Thoracic aorta (tissue), 2 donors: ENCODE results near the gene TBL1X. TPM values are rescaled to one million over a fixed set of nuclear protein-coding genes. Genes with fewer than 3 reads are reported as not detected.
A peak's percentile ranks its signal among the peaks of the same experiment; 100 is the strongest.

ENCODE experiments used
- ATAC-seq: fragments of 150-250 bp; one replicate; pipeline ENCODE4 v1.8.0; 2017; ENCODE audit warnings: low read depth; ENCODE audit not compliant: insufficient number of reproducible peaks, low FRiP score
- DNase-seq: peaks from one replicate; pipeline ENCODE4 v3.0.0-alpha.2; 2020; ENCODE audit warnings: low spot score
- H3K27ac ChIP-seq, 2 donors: fragments of 200-600 bp; sonication (generic); 1 replicate in 1 of 2; 2 replicates in 1 of 2; pipeline ENCODE4 v1.5.1; 2016; ENCODE audit warnings: mild to moderate bottlenecking in 2 of 2, moderate library complexity in 2 of 2
- H3K27me3 ChIP-seq: fragments of 200-600 bp; sonication (generic); replicated peaks from 2 replicates; pipeline ENCODE4 v1.6.0; 2016; ENCODE audit warnings: mild to moderate bottlenecking; ENCODE audit not compliant: insufficient read depth
- H3K36me3 ChIP-seq: fragments of 200-600 bp; sonication (generic); one replicate; pipeline ENCODE4 v1.5.1; 2016
- H3K4me1 ChIP-seq, 2 donors: fragments of 200-600 bp; sonication (generic); 1 replicate in 1 of 2; 2 replicates in 1 of 2; pipeline versions ENCODE4 v1.5.1 to v1.6.0; 2016; ENCODE audit warnings: low read depth in 2 of 2, mild to moderate bottlenecking in 1 of 2; ENCODE audit not compliant: control insufficient read depth in 1 of 2
- H3K4me3 ChIP-seq: fragments of 200-600 bp; sonication (generic); 2 replicates; pipeline ENCODE4 v1.5.1; 2016; ENCODE audit warnings: mild to moderate bottlenecking
- H3K9me3 ChIP-seq: fragments of 200-600 bp; sonication (generic); 2 replicates; pipeline ENCODE4 v1.5.1; 2016
- CTCF ChIP-seq: fragments of 200-600 bp; sonication (generic); IDR thresholded peaks from one replicate; pipeline ENCODE4 v1.5.1; 2019; ENCODE audit warnings: antibody characterized with exemption
- total RNA-seq, 2 donors: library from RNA; depleted of rRNA; stranded (reverse); fragments of >200 nt; gene quantifications; one replicate each; pipeline versions ENCODE4 v1.1.0 to v1.2.3, GENCODE V29; 2016

Gene TBL1X
- total RNA-seq, 2 donors from 2014 or later: 37.9 to 39.7 TPM

- Histone ChIP-seq H3K27me3 (no peaks in the 10 kb centered on the region), H3K27ac (no peak overlapping the region), H3K4me1 (peaks cover 0 to 23% of the 10 kb centered on the region in 2 donors), H3K36me3 (no peaks in the 10 kb centered on the region), H3K9me3 (no peaks in the 10 kb centered on the region), H3K4me3 (no peak overlapping the region)
- no peak for ATAC-seq
- no peak for DNase-seq
- no peak for TF ChIP-seq CTCF
Measured at GRCh38 chrX:9644335-9644734, 179.5 kb downstream of the TBL1X start.

- no peak overlapping the region for H3K4me3 ChIP-seq
- DNase-seq (no peak), ATAC-seq (no peak)
- H3K4me1 ChIP-seq: peaks cover 0 to 30% of the 10 kb centered on the region in 2 donors
- H3K27me3 ChIP-seq: no peaks in the 10 kb centered on the region
- H3K36me3 ChIP-seq: no peaks in the 10 kb centered on the region
- H3K9me3 ChIP-seq: no peaks in the 10 kb centered on the region
- H3K27ac ChIP-seq: peak overlapping the region in 1 of 2 donors; percentile 49
- no peak for TF ChIP-seq CTCF
Measured at GRCh38 chrX:9646471-9647224, 181.8 kb downstream of the TBL1X start.

- ATAC-seq (no peak), DNase-seq (no peak)
- Histone ChIP-seq H3K4me1 (peaks cover 0 to 30% of the 10 kb centered on the region in 2 donors), H3K27me3 (no peaks in the 10 kb centered on the region), H3K4me3 (no peak overlapping the region), H3K27ac (peak overlapping the region in 1 of 2 donors; percentile 49), H3K36me3 (no peaks in the 10 kb centered on the region), H3K9me3 (no peaks in the 10 kb centered on the region)
- TF ChIP-seq CTCF: no peak
Measured at GRCh38 chrX:9647431-9647830, 182.6 kb downstream of the TBL1X start.

GRCh38 chrX:9650091-9650490 lies 185.2 kb downstream of the TBL1X start:
- Histone ChIP-seq H3K4me1 (peaks cover 0 to 30% of the 10 kb centered on the region in 2 donors), H3K4me3 (no peak overlapping the region), H3K27me3 (no peaks in the 10 kb centered on the region), H3K36me3 (no peaks in the 10 kb centered on the region), H3K9me3 (no peaks in the 10 kb centered on the region), H3K27ac (no peak overlapping the region)
- DNase-seq (no peak), ATAC-seq (no peak)
- TF ChIP-seq CTCF: no peak

GRCh38 chrX:9651737-9652136 lies 186.9 kb downstream of the TBL1X start:
- Histone ChIP-seq H3K4me3 (no peak overlapping the region), H3K36me3 (no peaks in the 10 kb centered on the region), H3K4me1 (peaks cover 0 to 30% of the 10 kb centered on the region in 2 donors), H3K27me3 (no peaks in the 10 kb centered on the region), H3K9me3 (no peaks in the 10 kb centered on the region), H3K27ac (no peak overlapping the region)
- DNase-seq (no peak), ATAC-seq (no peak)
- no peak for TF ChIP-seq CTCF
